GM19328 (cell line): ENCODE results near the gene ZC3H10.
"Not testable (repeated sequence)": the region's sequence is repeated elsewhere in the genome, so short reads cannot be mapped to it uniquely, and the experiment has no call there.

ENCODE experiments used
- ATAC-seq: cut with Tn5 transposase; IDR thresholded peaks from one replicate; pipeline ENCODE4 v1.9.1; 2021; ENCODE audit warnings: mild to moderate bottlenecking, moderate library complexity; ENCODE audit not compliant: unreplicated experiment

Gene ZC3H10

DNA sequence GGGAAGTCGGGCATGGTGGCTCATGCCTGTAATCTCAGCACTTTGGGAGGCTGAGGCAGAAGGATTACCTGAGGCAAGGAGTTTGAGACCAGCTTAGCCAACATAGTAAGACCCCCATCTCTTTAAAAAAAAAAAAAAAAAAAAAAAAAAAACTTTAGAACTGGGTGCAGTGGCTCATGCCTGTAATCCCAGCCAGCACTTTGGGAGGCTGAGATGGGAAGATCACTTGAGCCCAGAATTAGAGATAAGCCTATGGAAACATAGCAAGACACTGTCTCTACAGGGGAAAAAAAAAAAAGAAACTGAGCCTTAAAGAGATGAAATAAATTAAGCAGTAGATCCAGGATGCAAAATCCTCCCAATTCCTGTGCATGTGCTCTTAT, 15.4 kb upstream of the ZC3H10 start:
- no peak for ATAC-seq

DNA sequence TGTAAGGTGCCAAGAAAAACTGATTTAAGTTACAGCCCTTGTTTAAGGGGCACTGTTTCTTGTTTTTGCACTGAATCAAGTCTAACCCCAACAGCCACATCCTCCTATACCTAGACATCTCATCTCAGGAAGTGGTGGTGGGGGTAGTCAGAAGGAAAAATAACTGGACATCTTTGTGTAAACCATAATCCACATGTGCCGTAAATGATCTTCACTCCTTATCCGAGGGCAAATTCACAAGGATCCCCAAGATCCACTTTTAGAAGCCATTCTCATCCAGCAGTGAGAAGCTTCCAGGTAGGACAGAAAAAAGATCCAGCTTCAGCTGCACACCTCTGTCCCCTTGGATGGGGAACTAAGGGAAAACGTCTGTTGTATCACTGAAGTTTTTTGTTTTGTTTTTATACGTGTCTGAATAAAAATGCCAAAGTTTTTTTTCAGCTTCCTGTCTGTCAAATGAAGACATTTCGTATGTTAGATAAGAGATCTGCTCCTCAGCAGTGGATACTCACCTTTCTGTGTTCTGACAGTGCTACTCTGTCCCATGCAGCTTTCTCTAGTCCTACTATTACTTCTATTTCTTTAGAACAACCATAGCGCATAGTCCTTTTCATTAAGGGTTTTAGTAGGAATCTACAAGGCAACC, 14.9 kb upstream of the ZC3H10 start:
- no peak for ATAC-seq

DNA sequence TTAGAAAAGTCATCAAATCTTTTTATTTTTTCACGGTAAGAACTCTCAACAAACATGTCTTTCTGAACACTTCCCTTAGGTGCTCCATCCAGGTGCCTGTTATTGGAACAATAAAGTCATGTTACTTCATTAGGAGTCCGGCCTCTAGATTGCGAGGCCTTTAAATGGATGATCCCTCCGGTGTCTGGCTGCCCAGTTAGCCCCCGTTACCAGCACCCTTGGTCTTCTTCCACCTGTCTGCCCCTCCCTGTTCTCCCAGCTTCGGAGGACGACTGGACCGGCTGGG, 14.3 kb upstream of the ZC3H10 start:
- no peak for ATAC-seq

DNA sequence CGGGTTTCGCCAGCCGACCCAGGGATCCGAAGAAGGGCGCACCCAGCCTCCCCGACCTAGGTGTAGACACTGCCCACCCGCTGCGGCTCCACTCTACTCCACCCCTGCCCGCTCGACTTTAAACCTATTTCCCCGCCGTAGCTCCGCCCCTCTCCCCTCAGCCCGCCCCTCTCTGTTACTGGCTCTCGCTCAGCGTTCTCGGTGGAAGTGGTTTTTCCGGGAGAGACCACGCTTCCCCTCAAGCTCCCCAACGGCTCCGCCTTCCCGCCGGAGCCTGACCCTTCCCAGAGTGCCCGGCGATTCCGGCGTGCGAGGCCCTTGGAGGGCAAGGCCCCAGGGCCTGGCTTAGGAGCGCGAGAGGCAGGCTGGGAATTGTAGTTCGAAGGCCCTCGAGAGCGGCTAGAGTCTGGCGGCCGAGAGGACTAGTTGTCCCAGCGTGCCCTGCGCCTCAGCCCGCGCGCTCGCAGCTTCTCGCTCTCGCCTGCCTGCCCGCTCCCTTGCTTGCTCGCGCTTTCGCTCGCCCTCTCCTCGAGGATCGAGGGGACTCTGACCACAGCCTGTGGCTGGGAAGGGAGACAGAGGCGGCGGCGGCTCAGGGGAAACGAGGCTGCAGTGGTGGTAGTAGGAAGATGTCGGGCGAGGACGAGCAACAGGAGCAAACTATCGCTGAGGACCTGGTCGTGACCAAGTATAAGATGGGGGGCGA, 13.8 kb upstream of the ZC3H10 start, which contains the start of gene PA2G4:
Gene PA2G4 (plus strand): TSS at position 451 of the 706 bp plus-strand sequence. CDS start 179 bp downstream, at position 630.
- ATAC-seq: peak; percentile 93

DNA sequence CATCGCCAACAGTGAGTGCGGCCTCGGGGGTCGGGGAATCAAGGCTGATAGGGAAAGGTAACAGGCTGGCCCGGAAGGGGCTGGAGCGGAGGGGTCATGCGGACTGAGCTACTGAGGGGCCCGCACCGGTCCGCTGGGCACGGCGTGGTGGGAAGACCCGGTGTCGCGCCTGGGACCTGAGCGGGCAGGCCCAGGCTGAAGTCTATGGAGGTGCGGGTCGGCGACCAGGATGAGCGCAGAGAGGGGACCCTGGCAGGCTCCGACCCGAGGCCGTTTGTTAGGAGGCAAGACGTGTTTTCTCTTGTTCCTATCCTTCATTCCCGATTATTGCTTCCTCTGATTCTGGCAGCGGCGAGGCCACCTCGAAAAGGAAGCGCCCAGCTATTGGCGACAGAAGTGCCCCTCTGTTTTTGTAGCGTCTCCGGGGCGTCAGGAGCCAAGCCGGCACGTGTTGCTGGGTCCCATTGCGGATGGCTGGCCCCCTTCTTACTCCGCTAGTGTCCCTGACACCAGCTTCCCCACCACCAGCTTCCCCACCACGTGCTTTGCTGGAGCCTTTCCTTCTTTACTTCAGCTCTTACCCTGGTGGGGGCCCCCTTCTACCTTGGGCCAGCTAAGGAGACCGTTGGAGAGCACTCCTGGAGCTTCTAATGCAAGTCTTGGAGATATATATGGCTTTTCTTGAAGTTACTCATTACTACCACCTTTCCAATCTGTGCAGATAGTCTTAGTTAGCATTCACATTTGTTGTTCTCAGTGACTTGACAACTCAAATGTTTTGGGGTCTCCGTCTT, 13.1 kb upstream of the ZC3H10 start:
- ATAC-seq: no peak

DNA sequence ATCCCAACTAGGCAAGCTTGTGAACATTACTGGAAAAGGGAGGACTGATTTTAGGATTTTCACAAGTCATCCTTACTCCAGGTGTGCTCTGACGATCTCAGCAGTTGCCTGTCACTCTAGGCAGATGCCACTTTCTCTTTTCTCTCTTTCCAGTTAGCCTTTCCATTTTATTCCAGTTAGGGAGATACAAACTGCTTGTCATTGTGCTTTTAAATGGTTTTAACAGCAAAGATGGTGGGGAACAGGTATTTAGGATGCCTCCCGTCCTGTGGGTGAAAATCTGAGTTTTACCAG, 12.5 kb upstream of the ZC3H10 start:
- ATAC-seq: no peak

DNA sequence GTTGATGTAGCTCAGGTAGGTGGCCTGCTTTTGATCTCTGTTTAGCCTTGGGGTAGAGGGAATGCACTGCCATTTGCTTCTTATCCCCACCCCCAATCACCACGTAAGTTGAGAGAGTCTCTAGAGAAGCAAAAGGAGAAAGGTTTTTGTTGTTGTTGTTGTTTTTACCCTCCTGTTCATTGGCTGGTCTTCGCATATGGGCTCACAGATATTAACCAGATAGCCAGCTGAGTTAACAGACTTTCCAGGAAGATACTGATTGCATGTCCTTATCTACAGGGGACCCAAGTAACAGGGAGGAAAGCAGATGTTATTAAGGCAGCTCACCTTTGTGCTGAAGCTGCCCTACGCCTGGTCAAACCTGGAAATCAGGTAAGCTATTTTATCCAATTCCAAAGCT, 10.8 kb upstream of the ZC3H10 start:
- no peak for ATAC-seq

DNA sequence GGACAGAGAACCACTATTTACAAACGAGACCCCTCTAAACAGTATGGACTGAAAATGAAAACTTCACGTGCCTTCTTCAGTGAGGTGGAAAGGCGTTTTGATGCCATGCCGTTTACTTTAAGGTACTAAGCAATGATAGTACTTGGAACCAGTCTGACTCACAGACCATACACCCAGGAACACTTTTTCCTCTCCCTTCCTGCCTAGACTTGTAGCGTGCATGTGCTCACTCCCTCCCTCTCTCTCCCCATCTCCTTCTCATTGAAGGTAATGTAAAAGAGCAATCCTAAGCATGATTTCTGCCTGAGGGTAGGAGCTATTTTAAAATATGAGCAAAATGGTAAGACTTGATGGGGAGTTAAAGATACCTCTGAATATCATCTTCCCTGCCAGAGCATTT, 7.5 kb upstream of the ZC3H10 start:
- no peak for ATAC-seq

DNA sequence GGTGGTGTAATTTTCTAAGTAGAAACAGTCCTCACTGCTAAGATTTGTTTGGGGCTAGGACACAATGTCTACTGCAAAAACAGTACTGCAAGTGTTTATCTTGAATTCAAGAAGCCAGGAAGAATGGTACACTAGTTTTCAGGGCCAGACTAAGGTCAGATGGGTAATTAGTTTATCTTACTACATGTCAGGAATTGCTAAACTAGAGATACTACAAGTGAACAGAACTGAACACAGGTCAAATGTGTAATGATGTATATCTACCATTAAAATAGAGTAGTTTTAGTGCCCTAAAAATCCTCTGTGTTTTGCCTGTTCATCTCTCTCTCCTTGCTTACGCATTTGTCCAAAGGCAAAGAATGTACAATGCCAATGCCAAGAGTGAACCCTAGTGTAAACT, 4.0 kb upstream of the ZC3H10 start:
- no peak for ATAC-seq

DNA sequence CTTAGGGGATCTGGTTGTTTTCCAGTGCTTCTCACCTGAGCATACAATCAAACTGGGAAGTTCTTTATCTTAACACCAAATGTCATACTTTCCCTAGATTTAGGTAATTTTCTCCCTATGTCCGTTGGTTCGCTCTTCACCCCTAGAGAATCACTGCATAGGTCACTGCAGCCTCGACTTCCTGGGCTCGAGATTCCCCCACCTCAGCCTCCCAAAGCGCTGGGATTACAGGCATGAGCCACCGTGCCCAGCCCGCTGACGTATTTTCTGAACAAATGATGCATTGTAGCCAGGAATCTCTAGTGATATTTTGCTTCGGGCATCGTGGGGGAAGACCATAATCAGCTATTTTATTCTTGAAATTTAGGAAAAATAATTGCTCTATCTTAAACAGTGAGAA, 2.7 kb upstream of the ZC3H10 start:
- ATAC-seq: no peak

DNA sequence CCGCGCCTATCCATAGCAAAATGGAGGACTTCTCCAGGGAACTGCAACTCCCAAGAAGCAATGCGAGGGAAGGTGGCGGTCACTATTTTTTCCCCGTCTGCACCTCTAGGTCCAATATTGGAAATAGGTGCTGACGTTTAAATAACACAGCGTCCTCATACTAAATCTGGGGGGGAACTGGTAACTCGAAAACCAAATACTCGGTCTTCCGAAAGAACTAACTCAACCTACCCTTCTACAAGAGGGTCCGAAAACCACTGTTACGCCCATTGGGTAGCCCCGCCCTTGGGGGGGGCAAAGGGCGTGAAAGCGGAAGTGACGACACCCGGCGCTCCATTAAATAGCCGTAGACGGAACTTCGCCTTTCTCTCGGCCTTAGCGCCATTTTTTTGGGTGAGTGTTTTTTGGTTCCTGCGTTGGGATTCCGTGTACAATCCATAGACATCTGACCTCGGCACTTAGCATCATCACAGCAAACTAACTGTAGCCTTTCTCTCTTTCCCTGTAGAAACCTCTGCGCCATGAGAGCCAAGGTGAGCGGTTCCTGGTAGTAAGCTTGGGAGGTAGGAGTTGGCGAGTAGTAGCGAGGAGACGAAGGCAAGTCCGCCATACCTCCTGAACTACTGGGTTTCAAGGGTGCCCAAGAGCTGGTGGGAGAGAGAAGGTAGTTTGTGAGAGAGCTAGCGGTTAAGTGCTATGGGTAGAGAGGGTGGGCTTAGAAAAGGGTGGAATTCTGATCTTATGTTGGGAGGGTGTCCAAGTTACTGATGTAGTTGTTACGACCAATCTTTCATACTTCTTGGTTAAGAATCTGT, 1.6 kb upstream of the ZC3H10 start, which contains the start of gene RPL41:
Gene RPL41 (plus strand): TSS at position 367 of the 815 bp plus-strand sequence.
- ATAC-seq: peak; percentile 42

DNA sequence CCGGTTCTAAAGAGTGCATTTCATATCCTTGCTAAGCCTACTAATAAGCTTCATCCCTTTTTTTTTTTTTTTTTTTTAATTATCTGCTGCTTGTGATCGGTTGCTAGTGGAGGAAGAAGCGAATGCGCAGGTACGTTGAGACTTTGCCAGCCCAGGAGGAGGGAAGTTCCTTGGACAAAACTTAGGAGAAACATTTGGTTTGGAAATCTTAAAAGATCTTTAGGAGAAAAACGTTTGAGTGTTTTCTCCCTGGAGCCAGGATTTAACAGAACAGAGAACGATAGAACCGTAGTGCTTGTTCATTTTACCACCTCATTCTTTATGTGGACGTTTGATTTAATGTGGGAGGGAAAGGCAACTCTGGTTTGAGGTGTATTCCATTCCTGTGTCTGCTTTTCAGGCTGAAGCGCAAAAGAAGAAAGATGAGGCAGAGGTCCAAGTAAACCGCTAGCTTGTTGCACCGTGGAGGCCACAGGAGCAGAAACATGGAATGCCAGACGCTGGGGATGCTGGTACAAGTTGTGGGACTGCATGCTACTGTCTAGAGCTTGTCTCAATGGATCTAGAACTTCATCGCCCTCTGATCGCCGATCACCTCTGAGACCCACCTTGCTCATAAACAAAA, 872 bp upstream of the ZC3H10 start:
- not testable (repeated sequence) for ATAC-seq

DNA sequence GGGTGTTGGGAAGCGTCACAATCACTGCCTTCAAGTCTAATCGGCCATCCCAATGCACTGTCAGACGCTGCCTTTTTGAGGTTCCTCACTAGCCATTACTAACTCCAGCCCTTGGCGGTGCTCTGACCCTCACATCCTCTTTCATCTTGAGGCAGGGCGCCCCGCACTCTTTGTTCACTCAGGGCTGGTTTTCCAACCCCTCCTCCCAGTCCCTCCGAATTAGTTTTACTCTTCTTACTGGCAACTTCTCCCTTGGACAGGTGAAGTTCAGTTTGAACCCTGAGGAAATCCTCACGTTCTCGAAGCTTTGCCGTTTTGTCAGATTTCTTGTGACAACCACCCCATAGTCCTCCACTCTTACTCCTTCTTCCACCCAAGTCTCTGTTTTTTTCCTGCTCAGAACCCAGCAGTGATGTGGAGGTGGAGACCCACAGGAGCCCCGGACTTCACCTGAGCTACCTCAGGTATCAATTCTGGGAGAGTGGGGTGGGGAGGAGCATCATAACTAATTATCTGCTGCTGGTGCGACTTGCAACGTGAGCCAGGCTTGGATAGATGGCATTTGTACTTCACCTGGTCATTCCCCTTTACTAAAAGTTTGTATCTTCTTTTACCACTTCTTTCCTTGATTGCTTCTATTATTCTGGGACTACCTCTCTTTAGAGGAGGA, 757 bp downstream of the ZC3H10 start:
- ATAC-seq: peak; percentile 1

DNA sequence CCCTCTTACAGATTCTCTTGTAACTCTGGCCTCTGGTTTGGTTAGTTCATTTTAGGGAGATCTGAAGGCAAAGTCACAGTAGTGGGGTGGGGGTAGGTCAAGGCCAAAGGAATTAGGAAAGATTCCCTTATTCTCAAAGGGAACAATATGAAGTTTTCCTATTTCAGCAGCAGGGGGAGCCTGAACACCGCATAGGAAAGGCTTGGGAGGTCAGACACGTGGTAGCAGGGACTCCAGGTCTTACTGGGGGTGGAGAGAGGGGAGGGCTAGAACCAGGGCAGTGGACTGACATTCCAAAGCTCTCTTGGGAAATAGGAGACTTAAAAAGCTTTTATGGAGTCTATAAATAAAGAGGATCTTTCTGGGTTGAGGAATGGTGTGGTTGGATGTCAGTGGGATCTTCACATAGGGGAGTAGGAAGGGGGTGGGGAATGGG, 1.3 kb downstream of the ZC3H10 start:
- ATAC-seq: no peak

DNA sequence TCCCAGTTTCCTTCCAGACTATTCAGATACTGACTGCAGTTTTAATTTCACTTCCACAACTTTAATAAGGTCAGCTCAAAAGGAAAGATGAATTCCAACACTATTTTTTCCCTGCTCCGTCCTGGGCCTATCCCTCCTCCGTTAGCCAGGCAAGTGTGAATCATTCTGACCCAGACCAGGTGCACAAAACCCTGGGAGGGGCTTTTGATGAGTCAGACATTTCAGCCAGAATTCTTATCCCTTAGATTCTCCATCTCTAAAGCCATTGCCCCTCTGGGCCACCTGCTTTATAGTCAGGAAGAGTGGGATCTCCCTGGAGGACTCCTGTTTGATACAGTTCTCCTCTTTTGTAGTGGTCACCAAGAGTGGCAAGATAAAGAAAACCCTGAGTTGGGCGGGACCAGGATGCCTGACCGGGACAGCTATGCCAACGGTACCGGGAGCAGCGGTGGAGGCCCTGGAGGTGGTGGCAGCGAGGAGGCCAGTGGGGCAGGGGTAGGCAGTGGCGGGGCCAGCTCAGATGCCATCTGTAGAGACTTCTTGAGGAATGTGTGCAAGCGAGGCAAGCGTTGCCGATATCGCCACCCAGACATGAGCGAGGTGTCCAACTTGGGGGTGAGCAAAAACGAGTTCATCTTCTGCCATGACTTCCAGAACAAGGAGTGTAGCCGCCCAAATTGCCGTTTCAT, 2.2 kb downstream of the ZC3H10 start:
- no peak for ATAC-seq

DNA sequence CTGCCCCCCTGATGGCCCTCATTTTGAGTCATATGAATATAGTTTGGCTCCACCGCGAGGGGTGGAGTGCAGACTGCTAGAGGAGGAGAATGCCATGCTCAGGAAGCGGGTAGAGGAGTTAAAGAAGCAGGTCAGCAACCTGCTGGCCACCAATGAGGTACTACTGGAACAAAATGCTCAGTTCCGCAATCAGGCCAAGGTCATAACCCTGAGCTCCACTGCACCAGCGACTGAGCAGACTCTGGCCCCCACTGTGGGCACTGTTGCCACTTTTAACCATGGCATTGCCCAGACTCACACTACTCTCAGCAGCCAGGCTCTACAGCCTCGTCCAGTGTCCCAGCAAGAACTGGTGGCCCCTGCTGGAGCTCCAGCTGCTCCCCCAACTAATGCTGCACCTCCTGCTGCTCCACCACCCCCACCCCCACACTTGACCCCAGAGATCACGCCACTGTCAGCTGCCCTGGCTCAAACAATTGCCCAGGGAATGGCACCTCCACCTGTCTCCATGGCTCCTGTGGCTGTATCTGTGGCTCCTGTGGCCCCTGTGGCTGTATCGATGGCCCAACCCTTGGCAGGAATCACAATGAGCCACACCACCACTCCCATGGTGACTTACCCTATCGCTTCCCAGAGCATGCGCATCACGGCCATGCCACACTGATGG, 3.3 kb downstream of the ZC3H10 start:
- no peak for ATAC-seq

DNA sequence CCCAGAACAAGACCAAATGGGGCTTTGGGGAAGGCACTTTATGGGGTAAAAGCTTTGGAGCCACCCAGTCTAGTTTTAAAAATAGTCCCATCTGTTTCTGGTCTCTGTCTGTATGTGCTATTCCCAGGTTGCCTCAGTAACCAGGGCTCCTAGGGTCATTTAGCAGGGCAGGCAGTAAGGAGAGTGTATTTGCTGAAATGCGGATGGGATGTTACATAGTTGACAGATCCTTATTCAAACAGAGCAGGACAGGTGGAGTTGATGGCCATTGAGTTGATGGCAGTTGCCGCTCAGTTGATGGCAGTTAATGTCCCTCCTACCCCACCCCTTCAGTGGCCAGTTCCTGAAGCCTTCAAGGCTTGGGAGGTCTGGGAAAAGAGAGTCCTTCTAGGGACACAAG, 4.6 kb downstream of the ZC3H10 start:
- ATAC-seq: no peak

DNA sequence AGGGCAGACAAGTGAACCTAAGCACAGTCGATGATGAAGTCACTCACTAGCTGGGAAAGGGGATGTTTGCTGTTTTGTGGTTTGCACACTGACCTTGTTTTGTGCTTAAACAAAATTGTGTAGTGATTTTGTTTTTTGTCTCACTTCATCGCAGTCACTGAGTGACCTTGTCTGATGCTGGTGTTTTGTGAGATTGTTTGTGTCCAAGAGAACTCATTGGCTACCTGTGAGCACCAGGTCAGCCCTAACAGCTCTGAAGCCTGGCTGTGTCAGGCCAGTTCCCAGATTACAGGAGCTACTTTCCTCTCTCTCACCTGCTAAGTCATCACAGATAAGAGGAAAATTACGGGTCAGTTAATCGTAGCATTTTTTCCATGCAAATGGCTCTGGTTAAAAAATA, 6.1 kb downstream of the ZC3H10 start:
- no peak for ATAC-seq

DNA sequence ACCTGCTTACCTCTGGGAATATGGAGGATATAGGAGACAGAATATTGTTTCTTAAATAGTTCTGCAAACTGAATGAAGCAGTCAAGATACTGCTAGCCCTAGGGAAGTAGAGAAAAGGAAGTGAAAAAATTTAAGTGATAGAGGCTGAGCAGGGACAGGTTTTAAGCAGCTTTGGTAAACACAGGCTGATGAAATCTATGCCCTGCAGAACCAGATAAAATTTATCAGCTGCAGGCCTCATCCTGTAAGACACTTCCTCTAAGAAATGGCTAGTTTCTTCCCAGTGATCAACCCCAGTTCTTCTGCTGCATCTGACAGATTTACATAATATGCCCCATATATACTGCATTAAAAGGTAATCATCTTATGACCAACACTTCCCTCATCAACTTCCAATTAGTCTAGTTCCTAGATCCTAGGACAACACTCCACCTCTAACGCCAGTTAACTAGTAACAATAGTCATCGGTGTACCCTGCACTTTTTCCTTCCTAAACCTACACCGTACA, 8.7 kb downstream of the ZC3H10 start:
- ATAC-seq: no peak
